Panc1 (cell line): Measurements from ENCODE around the gene CASP9.
"Not testable (repeated sequence)": the region's sequence is repeated elsewhere in the genome, so short reads cannot be mapped to it uniquely, and the experiment has no call there.

Experiments used
- POLR2AphosphoS5 ChIP-seq: IDR thresholded peaks from 2 replicates; pipeline ENCODE4 v1.6.1; 2012; ENCODE audit warnings: mild to moderate bottlenecking, low read depth, low read length, moderate library complexity
- REST ChIP-seq, 2 experiments: IDR thresholded peaks; 2 replicates each; pipeline ENCODE4 v1.6.1; 2011 to 2012; ENCODE audit warnings: low read depth in 2 of 2, control low read depth in 1 of 2, low read length in 1 of 2, mild to moderate bottlenecking in 1 of 2, moderate library complexity in 1 of 2; ENCODE audit not compliant: insufficient read depth in 1 of 2
- SIN3A ChIP-seq: IDR thresholded peaks from 2 replicates; pipeline ENCODE4 v1.6.1; 2012; ENCODE audit warnings: low read depth, mild to moderate bottlenecking, low read length, moderate library complexity, borderline replicate concordance; ENCODE audit not compliant: insufficient read depth
- TCF7L2 ChIP-seq: IDR thresholded peaks from 2 replicates; pipeline ENCODE4 v1.6.1; 2011; ENCODE audit warnings: mild to moderate bottlenecking, low read depth, low read length, inconsistent platforms
- TF ChIP-seq, protein P1 (sequence below): fragments of 450-650 bp; IDR thresholded peaks from 2 replicates; pipeline ENCODE4 v1.5.1; 2017; ENCODE audit warnings: mild to moderate bottlenecking

DNA sequence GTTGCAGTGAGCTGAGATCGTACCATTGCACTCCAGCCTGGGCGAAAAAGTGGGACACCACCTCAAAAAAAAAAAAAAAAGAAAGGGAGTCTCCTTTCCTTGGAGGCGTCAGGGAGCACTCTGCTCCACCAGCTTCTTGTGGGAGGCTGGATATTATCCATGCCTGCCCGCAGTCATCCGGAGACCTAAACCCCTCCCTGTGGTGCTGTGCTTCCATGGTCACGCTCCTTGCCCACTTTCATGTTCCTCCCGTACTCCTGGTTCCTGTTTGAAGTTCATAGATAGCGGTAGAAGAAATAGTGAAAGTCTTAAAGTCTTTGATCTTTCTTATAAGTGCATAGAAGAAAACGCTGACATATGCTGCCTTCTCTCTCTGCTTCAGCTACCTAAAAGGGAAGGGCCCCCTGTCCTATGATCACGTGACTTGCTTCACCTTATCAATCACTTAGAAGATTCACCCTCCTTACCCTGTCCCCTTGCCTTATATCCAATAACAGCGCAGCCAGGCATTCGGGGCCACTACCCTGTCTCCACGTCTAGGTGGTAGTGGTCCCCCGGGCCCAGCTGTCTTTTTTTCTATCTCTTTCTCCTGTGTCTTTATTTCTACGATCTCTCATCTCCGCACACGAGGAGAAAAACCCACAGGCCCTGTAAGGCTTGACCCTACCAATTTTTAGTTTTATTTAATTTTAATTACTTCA lies 2.7 kb downstream of the CASP9 start:
- TF ChIP-seq, protein P1, sequence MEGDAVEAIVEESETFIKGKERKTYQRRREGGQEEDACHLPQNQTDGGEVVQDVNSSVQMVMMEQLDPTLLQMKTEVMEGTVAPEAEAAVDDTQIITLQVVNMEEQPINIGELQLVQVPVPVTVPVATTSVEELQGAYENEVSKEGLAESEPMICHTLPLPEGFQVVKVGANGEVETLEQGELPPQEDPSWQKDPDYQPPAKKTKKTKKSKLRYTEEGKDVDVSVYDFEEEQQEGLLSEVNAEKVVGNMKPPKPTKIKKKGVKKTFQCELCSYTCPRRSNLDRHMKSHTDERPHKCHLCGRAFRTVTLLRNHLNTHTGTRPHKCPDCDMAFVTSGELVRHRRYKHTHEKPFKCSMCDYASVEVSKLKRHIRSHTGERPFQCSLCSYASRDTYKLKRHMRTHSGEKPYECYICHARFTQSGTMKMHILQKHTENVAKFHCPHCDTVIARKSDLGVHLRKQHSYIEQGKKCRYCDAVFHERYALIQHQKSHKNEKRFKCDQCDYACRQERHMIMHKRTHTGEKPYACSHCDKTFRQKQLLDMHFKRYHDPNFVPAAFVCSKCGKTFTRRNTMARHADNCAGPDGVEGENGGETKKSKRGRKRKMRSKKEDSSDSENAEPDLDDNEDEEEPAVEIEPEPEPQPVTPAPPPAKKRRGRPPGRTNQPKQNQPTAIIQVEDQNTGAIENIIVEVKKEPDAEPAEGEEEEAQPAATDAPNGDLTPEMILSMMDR, result not testable (repeated sequence)
- TF ChIP-seq POLR2AphosphoS5; REST (IDR thresholded peaks at IDR 0.05; ENCODE audit: insufficient read depth in 1 of 2, low read depth in 2 of 2, low read length in 1 of 2); TCF7L2; SIN3A: not testable (repeated sequence)
